Heart right ventricle (tissue), 16 donors: ENCODE measurements around the gene DHH. TPM values are rescaled to one million over a fixed set of nuclear protein-coding genes. Genes with fewer than 3 reads are reported as not detected.

Experiments used
- ATAC-seq, 8 donors: fragments of 200-7000 bp; cut with Tn5 transposase; one replicate each; pipeline ENCODE4 v1.9.1; 2020; ENCODE audit warnings: mild to moderate bottlenecking in 8 of 8, moderate library complexity in 8 of 8, moderate number of reproducible peaks in 1 of 8
- DNase-seq, 2 donors: peaks; one replicate each; pipeline ENCODE4 v3.0.0-alpha.2; 2020
- H3K27ac ChIP-seq, 10 donors: fragments of 200-600 bp; sonication (generic) in 2 of 10; one replicate each; pipeline versions ENCODE4 v1.5.0 to v1.8.0; 2020 to 2022; ENCODE audit warnings: mild to moderate bottlenecking in 3 of 10
- H3K27me3 ChIP-seq, 7 donors: fragments of 200-600 bp; one replicate each; pipeline ENCODE4 v1.8.0; 2021 to 2022; ENCODE audit warnings: mild to moderate bottlenecking in 2 of 7
- H3K36me3 ChIP-seq, 9 donors: fragments of 200-600 bp; sonication (generic) in 1 of 9; one replicate each; pipeline versions ENCODE4 v1.5.0 to v1.8.0; 2020 to 2022; ENCODE audit warnings: mild to moderate bottlenecking in 2 of 9
- H3K4me1 ChIP-seq, 9 donors: fragments of 200-600 bp; sonication (generic) in 1 of 9; one replicate each; pipeline versions ENCODE4 v1.5.0 to v1.8.0; 2020 to 2022; ENCODE audit warnings: mild to moderate bottlenecking in 4 of 9
- H3K4me3 ChIP-seq, 10 donors: fragments of 200-600 bp; sonication (generic) in 2 of 10; one replicate each; pipeline versions ENCODE4 v1.5.0 to v1.8.0; 2020 to 2022; ENCODE audit warnings: mild to moderate bottlenecking in 7 of 10, moderate library complexity in 2 of 10
- H3K9me3 ChIP-seq, 11 donors: fragments of 200-600 bp in 10 of 11; sonication (generic) in 2 of 11; one replicate each; pipeline versions ENCODE4 v1.5.0 to v1.8.0; 2013 to 2022; ENCODE audit warnings: mild to moderate bottlenecking in 2 of 11, control low read depth in 1 of 11, moderate library complexity in 1 of 11
- CTCF ChIP-seq, 9 donors: fragments of 200-600 bp; sonication (generic) in 2 of 9; IDR thresholded peaks; one replicate each; pipeline versions ENCODE4 v1.5.0 to v1.8.0; 2021 to 2022; ENCODE audit warnings: antibody characterized with exemption in 9 of 9, mild to moderate bottlenecking in 5 of 9, moderate library complexity in 1 of 9
- WGBS, 2 donors: extraction: QIAGEN DNeasy Blood & Tissue Kit; methylation state at CpG; one replicate each; pipeline ENCODE4 v1.1.7; 2013; ENCODE audit warnings: inconsistent platforms in 1 of 2; 5-methylcytosine and 5-hydroxymethylcytosine counted together
- intact Hi-C, 10 donors: fragments of 100-400 bp; cut with DNase I; formaldehyde crosslinking; loops; one replicate each; pipeline versions ENCODE4 v1.11.1 to v1.14.2; 2022
- polyA plus RNA-seq, 2 donors: library from polyadenylated mRNA; stranded (reverse); fragments of 200-250 nt; gene quantifications; one replicate each; pipeline ENCODE4 v1.2.3, GENCODE V29; 2013
- total RNA-seq, 10 donors: library from RNA; stranded (reverse); fragmentation: NEBNext Ultra II Directional in 3 of 10; extraction: Animal tissue kit (Norgen Biotek cat#: 25700) in 3 of 10; gene quantifications; one replicate each; pipeline versions ENCODE4 v1.2.1 to v1.2.4, GENCODE V29; 2021 to 2023
- donor health status: Arrhythmogenic right ventricular cardiomyopathy.
- donor health status: ischemic (EF 13 %, LVEDD 7.1; RV severe dilation, severe dysfunction).
- donor health status: healthy with polysubstance abuse.
- donor health status: DM: no; HTN: yes; CAD: no.
- donor health status: DM: no; HTN: no; CAD: no.
- donor health status: ischemic (EF 25% LVEDD 6.9; RV normal size, moderate dysfunction).
- donor health status: ischemic (EF 25% LVEDD 5.7; RV mildly dilated, moderate dysfunction).
- donor health status: healthy.
- donor health status: DM: yes; HTN: yes; CAD: no.
- donor health status: Ischemic cardiomyopathy.
- donor health status: ischemic (EF 35%, LVEDD 5.7; RV mildly dilated, moderate dysfunction).
- donor health status: nonischemic (EF 11% LVEDD 7.7; RV severe dilation, severe dysfunction).
- donor health status: DM: yes; HTN: yes; CAD: no.
- donor health status: PGD.
- donor health status: ischemic (EF 29% LVEDD 5.4; RV normal size, mild dysfunction).
- donor health status: nonischemic (EF 23%, LVEDD 6.1; RV moderate dilation, normal function).

The DHH gene
- total and polyA plus RNA-seq, 12 donors, result 0.32 to 1.6 (median 0.74) TPM

- Histone ChIP-seq H3K4me3 (peak overlapping the region in 9 of 10 donors; percentile 24 to 52 (median 37)), H3K27ac (peak overlapping the region in 3 of 10 donors; percentile 49 to 60 (median 56)), H3K9me3 (no peaks in the 10 kb centered on the region), H3K36me3 (peaks cover 0 to 33% (median 15%) of the 10 kb centered on the region in 9 donors), H3K4me1 (peaks cover 31 to 65% (median 61%) of the 10 kb centered on the region in 9 donors), H3K27me3 (peaks cover 10 to 70% (median 51%) of the 10 kb centered on the region in 7 donors)
- no peak for DNase-seq
- no peak for TF ChIP-seq CTCF (IDR thresholded peaks at IDR 0.05)
- WGBS, 2 donors, result 4 to 9% methylated on average over 9 of the region's 9 CpGs
- intact Hi-C loops, result no loop called here
- peak in 7 of 8 donors; percentile 1 to 48 (median 24) for ATAC-seq
These were observed 825 bp downstream of the DHH start for GRCh38 chr12:49093792-49094159.

- peaks cover 0 to 25% (median 15%) of the 10 kb centered on the region in 9 donors for H3K36me3 ChIP-seq
- ATAC-seq (no peak), DNase-seq (no peak)
- H3K27me3 ChIP-seq, result peaks cover 10 to 75% (median 52%) of the 10 kb centered on the region in 7 donors
- H3K4me1 ChIP-seq, result peaks cover 39 to 73% (median 70%) of the 10 kb centered on the region in 9 donors
- no peak for TF ChIP-seq CTCF (IDR thresholded peaks at IDR 0.05)
- 65 to 70% methylated on average over 4 of the region's 4 CpGs for WGBS, 2 donors
- intact Hi-C loops, result no loop called here
- H3K27ac ChIP-seq, result peak overlapping the region in 4 of 10 donors; percentile 14 to 49 (median 34)
- peak overlapping the region in 6 of 10 donors; percentile 22 to 52 (median 50) for H3K4me3 ChIP-seq
- no peaks in the 10 kb centered on the region for H3K9me3 ChIP-seq
These were observed 1.7 kb downstream of the DHH start for GRCh38 chr12:49092816-49093406.

GRCh38 chr12:49092086-49092815, 2.4 kb downstream of the DHH start:
- H3K27me3 ChIP-seq, result peaks cover 10 to 75% (median 52%) of the 10 kb centered on the region in 7 donors

More at GRCh38 chr12:49092086-49092815, 2.4 kb downstream of the DHH start:
- Histone ChIP-seq H3K4me1 (peaks cover 39 to 76% (median 72%) of the 10 kb centered on the region in 9 donors), H3K9me3 (no peaks in the 10 kb centered on the region), H3K36me3 (peaks cover 0 to 18% (median 8%) of the 10 kb centered on the region in 9 donors), H3K27ac (peak overlapping the region in 4 of 10 donors; percentile 17 to 35 (median 32)), H3K4me3 (peak overlapping the region; percentile 11 to 51 (median 42))
- ATAC-seq (peak in 4 of 8 donors; percentile 11 to 28 (median 26)), DNase-seq (peak in 1 of 2 donors; percentile 39)
- TF ChIP-seq CTCF (IDR thresholded peaks at IDR 0.05), result peak in 6 of 9 donors; percentile 29 to 53 (median 44)
- intact Hi-C loops, result no loop called here
- 4 to 7% methylated on average over 30 to 32 of the region's 32 CpGs for WGBS, 2 donors
